SK-N-SH (cell line): ENCODE measurements around the gene SNAP29. TPM values are rescaled to one million over a fixed set of nuclear protein-coding genes. Genes with fewer than 3 reads are reported as not detected.

ENCODE experiments used
- CTCF ChIA-PET: fragments of 300-600, 350-600 bp; formaldehyde crosslinking; extraction: SDS; loops from one replicate; lab custom pipeline; 2021; lab: Yijun Ruan, JAX
- POLR2A ChIA-PET: fragments of 350-600 bp; sonication (Branson Sonifier 250); formaldehyde crosslinking; extraction: SDS; loops from one replicate; lab custom pipeline; 2020; ENCODE audit warnings: antibody characterized with exemption, inconsistent platforms; lab: Yijun Ruan, JAX
- DNase-seq: peaks from one replicate; pipeline ENCODE4 v3.0.0; 2012
- H2AFZ ChIP-seq: fragments of 200-600 bp; sonication (generic); 2 replicates; pipeline ENCODE4 v1.8.1; 2016; ENCODE audit warnings: antibody characterized with exemption, mild to moderate bottlenecking, low read depth
- H3F3A ChIP-seq: fragments of 200-600 bp; sonication (generic); replicated peaks from 2 replicates; pipeline ENCODE3; 2016; ENCODE audit warnings: antibody characterized with exemption, mild to moderate bottlenecking; ENCODE audit not compliant: insufficient read depth
- H3K27ac ChIP-seq, 2 experiments: fragments of 200-500 bp in 1 of 2; fragments of 200-600 bp in 1 of 2; sonication (Bioruptor generic) in 1 of 2; sonication (generic), shearing (Covaris generic) in 1 of 2; 2 replicates each; pipeline versions ENCODE4 v1.5.1 to v1.6.1; 2014 to 2016; ENCODE audit warnings: low read depth in 2 of 2, inconsistent platforms in 1 of 2, low read length in 1 of 2, mild to moderate bottlenecking in 1 of 2, mixed read lengths in 1 of 2
- H3K27me3 ChIP-seq: fragments of 200-600 bp; sonication (generic), shearing (Covaris generic); 2 replicates; pipeline ENCODE4 v1.6.1; 2016; ENCODE audit warnings: mixed run types; ENCODE audit not compliant: insufficient read depth
- H3K36me3 ChIP-seq, 2 experiments: fragments of 200-500 bp in 1 of 2; fragments of 200-600 bp in 1 of 2; sonication (Bioruptor generic) in 1 of 2; sonication (generic) in 1 of 2; replicated peaks in 1 of 2; 2 replicates each; pipeline versions ENCODE3 to v1.5.1; 2014 to 2016; ENCODE audit warnings: low read length in 1 of 2, mild to moderate bottlenecking in 1 of 2; ENCODE audit not compliant: insufficient read depth in 2 of 2, control insufficient read depth in 1 of 2
- H3K4me1 ChIP-seq, 2 experiments: fragments of 200-500 bp in 1 of 2; fragments of 200-600 bp in 1 of 2; sonication (Bioruptor generic) in 1 of 2; sonication (generic), shearing (Covaris generic) in 1 of 2; 2 replicates each; pipeline versions ENCODE4 v1.5.1 to v1.6.1; 2014 to 2016; ENCODE audit warnings: low read depth in 1 of 2, low read length in 1 of 2, mixed run types in 1 of 2; ENCODE audit not compliant: insufficient read depth in 2 of 2, control insufficient read depth in 1 of 2
- H3K4me2 ChIP-seq: fragments of 200-600 bp; sonication (generic), shearing (Covaris generic); 2 replicates; pipeline ENCODE4 v1.6.1; 2017; ENCODE audit warnings: mixed run types
- H3K4me3 ChIP-seq, 2 experiments: fragments of 200-500 bp in 1 of 2; fragments of 200-600 bp in 1 of 2; sonication (Bioruptor generic) in 1 of 2; sonication (generic), shearing (Covaris generic) in 1 of 2; 2 replicates each; pipeline versions ENCODE4 v1.5.1 to v1.8.1; 2014 to 2016; ENCODE audit warnings: low read depth in 2 of 2, inconsistent platforms in 1 of 2, low read length in 1 of 2, mild to moderate bottlenecking in 1 of 2, mixed read lengths in 1 of 2, moderate library complexity in 1 of 2
- H3K79me2 ChIP-seq: fragments of 200-600 bp; sonication (generic); 2 replicates; pipeline ENCODE4 v1.8.1; 2017; ENCODE audit warnings: mild to moderate bottlenecking; ENCODE audit not compliant: insufficient read depth
- H3K9ac ChIP-seq: fragments of 200-600 bp; sonication (generic); 2 replicates; pipeline ENCODE4 v1.6.1; 2017; ENCODE audit warnings: mixed run types
- H3K9me2 ChIP-seq: fragments of 200-600 bp; sonication (generic); 2 replicates; pipeline ENCODE4 v1.6.1; 2017; ENCODE audit warnings: mixed run types
- H3K9me3 ChIP-seq: fragments of 200-600 bp; sonication (generic); 2 replicates; pipeline ENCODE4 v1.6.1; 2017; ENCODE audit warnings: mixed run types, mild to moderate bottlenecking, moderate library complexity
- H4K20me1 ChIP-seq: fragments of 200-600 bp; sonication (generic); 2 replicates; pipeline ENCODE4 v1.6.1; 2017; ENCODE audit warnings: mild to moderate bottlenecking, mixed run types; ENCODE audit not compliant: insufficient read depth
- GABPA ChIP-seq: IDR thresholded peaks from 2 replicates; pipeline ENCODE4 v1.4.0; 2012; ENCODE audit warnings: low read depth, mild to moderate bottlenecking
- RFX5 ChIP-seq: IDR thresholded peaks from 2 replicates; pipeline ENCODE4 v1.6.1; 2012; ENCODE audit warnings: mild to moderate bottlenecking, improper control_type of control experiment, low read length
- RXRA ChIP-seq: IDR thresholded peaks from 2 replicates; pipeline ENCODE4 v1.4.0; 2012; ENCODE audit warnings: low read depth, mild to moderate bottlenecking, borderline replicate concordance
- SMC3 ChIP-seq: IDR thresholded peaks from 2 replicates; pipeline ENCODE4 v1.6.1; 2012; ENCODE audit warnings: low read depth, low read length, improper control_type of control experiment
- TCF12 ChIP-seq: IDR thresholded peaks from 2 replicates; pipeline ENCODE4 v1.4.0; 2012
- TEAD4 ChIP-seq: IDR thresholded peaks from 2 replicates; pipeline ENCODE4 v1.4.0; 2012; ENCODE audit warnings: mild to moderate bottlenecking, borderline replicate concordance; ENCODE audit not compliant: insufficient read depth
- WGBS: methylation state at CpG from one replicate; pipeline ENCODE4 v1.1.6; 2017; ENCODE audit warnings: low lambda C conversion rate; 5-methylcytosine and 5-hydroxymethylcytosine counted together
- polyA plus RNA-seq, 3 experiments: library from polyadenylated mRNA; depleted of rRNA; stranded (reverse); fragments of >200 nt; gene quantifications; 2 replicates each; pipeline ENCODE4 v1.2.3, GENCODE V29; 2012
- TF ChIP-seq, protein P1 (sequence below): IDR thresholded peaks from 2 replicates; pipeline ENCODE4 v1.4.0; 2012; ENCODE audit warnings: low read depth, borderline replicate concordance
- TF ChIP-seq, protein P2 (sequence below): IDR thresholded peaks from 2 replicates; pipeline ENCODE4 v1.6.1; 2012; ENCODE audit warnings: mild to moderate bottlenecking, low read depth, low read length, moderate library complexity
- TF ChIP-seq, protein P3 (sequence below): fragments of 150-350 bp; IDR thresholded peaks from 2 replicates; pipeline ENCODE4 v1.6.1; 2017; ENCODE audit warnings: antibody characterized with exemption, low read length, low read depth, borderline replicate concordance
- TF ChIP-seq, protein P4 (sequence below): IDR thresholded peaks from 2 replicates; pipeline ENCODE4; 2012
- TF ChIP-seq, protein P5 (sequence below): fragments of 200-600 bp; sonication (generic); IDR thresholded peaks from 2 replicates; pipeline ENCODE4 v1.6.1; 2017; ENCODE audit warnings: antibody characterized with exemption, mild to moderate bottlenecking, moderate library complexity

Gene SNAP29
- polyA plus RNA-seq, 1 of the 3 experiments (the other 2 are of a cell fraction) = 37.3 TPM

DNA sequence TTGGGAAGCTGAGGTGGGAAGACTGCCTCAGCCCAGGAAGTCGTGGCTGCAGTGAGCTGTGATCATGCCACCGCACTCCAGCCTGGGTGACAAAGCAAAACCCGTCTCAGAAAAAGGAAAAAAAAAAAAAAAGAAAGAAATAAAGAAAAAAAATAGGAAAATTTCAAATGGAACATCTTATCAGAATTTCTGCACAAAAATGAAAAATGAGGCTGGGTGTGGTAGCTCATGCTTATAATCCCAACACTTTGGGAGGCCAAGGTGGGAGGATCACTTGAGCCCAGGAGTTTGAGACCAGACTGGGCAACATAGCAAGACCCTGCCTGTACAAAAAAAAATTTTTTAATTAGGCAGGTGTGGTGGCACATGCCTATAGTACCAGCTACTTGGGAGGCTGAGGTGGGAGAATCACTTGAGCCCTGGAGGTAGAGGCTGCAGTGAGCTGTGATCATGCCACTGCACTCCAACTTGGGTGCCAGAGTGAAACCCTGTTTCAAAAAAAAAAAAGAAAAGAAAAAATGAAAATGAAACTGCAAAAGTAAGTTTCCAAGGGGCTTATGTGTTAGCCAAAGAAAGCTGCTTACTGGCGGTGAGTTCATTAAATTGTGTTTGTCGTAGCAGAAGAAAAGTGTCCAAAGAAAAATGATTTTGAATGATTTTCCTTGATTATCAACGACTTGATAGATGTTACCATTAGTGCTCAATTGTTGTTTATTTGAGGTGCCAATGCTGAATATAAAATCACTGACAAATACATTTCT, 50.9 kb downstream of the SNAP29 start:
- Histone ChIP-seq H3K4me2 (no peak overlapping the region), H3K4me3 (no peak overlapping the region), H3K27me3 (no peaks in the 10 kb centered on the region), H3K27ac (no peak overlapping the region), H3K4me1 (peaks cover 0 to 3% of the 10 kb centered on the region in 2 experiments; a peak in 2 of 4 replicates), H4K20me1 (no peaks in the 10 kb centered on the region), H3K9ac (no peak overlapping the region), H3F3A (peaks cover 5% of the 10 kb centered on the region), H3K9me2 (no peaks in the 10 kb centered on the region), H3K79me2 (no peaks in the 10 kb centered on the region), H3K9me3 (no peaks in the 10 kb centered on the region), H3K36me3 (no peaks in the 10 kb centered on the region), H2AFZ (no peak overlapping the region)
- DNase-seq = no peak
- TF ChIP-seq GABPA (no peak), RXRA (no peak), TCF12 (no peak)
- TF ChIP-seq, protein P1, sequence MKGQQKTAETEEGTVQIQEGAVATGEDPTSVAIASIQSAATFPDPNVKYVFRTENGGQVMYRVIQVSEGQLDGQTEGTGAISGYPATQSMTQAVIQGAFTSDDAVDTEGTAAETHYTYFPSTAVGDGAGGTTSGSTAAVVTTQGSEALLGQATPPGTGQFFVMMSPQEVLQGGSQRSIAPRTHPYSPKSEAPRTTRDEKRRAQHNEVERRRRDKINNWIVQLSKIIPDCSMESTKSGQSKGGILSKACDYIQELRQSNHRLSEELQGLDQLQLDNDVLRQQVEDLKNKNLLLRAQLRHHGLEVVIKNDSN = no peak
- TF ChIP-seq, protein P2, sequence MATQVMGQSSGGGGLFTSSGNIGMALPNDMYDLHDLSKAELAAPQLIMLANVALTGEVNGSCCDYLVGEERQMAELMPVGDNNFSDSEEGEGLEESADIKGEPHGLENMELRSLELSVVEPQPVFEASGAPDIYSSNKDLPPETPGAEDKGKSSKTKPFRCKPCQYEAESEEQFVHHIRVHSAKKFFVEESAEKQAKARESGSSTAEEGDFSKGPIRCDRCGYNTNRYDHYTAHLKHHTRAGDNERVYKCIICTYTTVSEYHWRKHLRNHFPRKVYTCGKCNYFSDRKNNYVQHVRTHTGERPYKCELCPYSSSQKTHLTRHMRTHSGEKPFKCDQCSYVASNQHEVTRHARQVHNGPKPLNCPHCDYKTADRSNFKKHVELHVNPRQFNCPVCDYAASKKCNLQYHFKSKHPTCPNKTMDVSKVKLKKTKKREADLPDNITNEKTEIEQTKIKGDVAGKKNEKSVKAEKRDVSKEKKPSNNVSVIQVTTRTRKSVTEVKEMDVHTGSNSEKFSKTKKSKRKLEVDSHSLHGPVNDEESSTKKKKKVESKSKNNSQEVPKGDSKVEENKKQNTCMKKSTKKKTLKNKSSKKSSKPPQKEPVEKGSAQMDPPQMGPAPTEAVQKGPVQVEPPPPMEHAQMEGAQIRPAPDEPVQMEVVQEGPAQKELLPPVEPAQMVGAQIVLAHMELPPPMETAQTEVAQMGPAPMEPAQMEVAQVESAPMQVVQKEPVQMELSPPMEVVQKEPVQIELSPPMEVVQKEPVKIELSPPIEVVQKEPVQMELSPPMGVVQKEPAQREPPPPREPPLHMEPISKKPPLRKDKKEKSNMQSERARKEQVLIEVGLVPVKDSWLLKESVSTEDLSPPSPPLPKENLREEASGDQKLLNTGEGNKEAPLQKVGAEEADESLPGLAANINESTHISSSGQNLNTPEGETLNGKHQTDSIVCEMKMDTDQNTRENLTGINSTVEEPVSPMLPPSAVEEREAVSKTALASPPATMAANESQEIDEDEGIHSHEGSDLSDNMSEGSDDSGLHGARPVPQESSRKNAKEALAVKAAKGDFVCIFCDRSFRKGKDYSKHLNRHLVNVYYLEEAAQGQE = no peak
- CTCF ChIA-PET = no interaction called here
- POLR2A ChIA-PET = no interaction called here
- WGBS = 81% methylated on average over 6 of the region's 6 CpGs

DNA sequence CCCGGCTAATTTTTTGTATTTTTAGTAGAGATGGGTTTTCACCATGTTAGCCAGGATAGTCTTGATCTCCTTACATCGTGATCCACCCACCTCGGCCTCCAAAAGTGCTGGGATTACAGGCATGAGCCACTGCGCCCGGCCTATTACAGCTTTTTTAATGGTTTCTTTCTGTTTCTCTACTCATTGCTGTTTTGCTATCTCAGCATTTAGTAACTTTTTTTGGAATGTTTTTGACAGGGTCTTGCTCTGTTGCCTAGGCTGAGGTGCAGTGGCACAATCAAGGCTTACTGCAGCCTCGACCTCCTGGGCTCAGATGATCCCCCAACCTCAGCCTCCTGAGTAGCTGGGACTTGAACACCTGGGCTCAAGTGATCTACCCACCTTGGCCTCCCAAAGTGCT, 53.7 kb downstream of the SNAP29 start:
- ChIA-PET CTCF (interaction anchor here (0.9 kb wide), 1 partner anchor 13 kb away, joined by 3 read pairs; no protein-coding TSS in a partner anchor), POLR2A (interaction anchor here (0.6 kb wide), 1 partner anchor 25 kb away, joined by 3 read pairs; no protein-coding TSS in a partner anchor)
- Histone ChIP-seq H3K9me3 (no peaks in the 10 kb centered on the region), H3K27ac (no peak overlapping the region), H3K9ac (no peak overlapping the region), H3K79me2 (peaks cover 3% of the 10 kb centered on the region), H2AFZ (no peak overlapping the region), H4K20me1 (no peaks in the 10 kb centered on the region), H3K4me3 (no peak overlapping the region), H3K27me3 (no peaks in the 10 kb centered on the region), H3F3A (no peaks in the 10 kb centered on the region), H3K36me3 (no peaks in the 10 kb centered on the region), H3K4me2 (no peak overlapping the region), H3K4me1 (peaks cover 0 to 3% of the 10 kb centered on the region in 2 experiments; a peak in 1 of 4 replicates), H3K9me2 (no peaks in the 10 kb centered on the region)
- 80% methylated on average over 6 of the region's 6 CpGs for WGBS
- no peak for DNase-seq
- TF ChIP-seq, protein P3, sequence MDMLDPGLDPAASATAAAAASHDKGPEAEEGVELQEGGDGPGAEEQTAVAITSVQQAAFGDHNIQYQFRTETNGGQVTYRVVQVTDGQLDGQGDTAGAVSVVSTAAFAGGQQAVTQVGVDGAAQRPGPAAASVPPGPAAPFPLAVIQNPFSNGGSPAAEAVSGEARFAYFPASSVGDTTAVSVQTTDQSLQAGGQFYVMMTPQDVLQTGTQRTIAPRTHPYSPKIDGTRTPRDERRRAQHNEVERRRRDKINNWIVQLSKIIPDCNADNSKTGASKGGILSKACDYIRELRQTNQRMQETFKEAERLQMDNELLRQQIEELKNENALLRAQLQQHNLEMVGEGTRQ = no peak
- TF ChIP-seq GABPA (no peak), RFX5 (no peak), TEAD4 (no peak), SMC3 (no peak)
- TF ChIP-seq, protein P2 = no peak
- TF ChIP-seq, protein P4, sequence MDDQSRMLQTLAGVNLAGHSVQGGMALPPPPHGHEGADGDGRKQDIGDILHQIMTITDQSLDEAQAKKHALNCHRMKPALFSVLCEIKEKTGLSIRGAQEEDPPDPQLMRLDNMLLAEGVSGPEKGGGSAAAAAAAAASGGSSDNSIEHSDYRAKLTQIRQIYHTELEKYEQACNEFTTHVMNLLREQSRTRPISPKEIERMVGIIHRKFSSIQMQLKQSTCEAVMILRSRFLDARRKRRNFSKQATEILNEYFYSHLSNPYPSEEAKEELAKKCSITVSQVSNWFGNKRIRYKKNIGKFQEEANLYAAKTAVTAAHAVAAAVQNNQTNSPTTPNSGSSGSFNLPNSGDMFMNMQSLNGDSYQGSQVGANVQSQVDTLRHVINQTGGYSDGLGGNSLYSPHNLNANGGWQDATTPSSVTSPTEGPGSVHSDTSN = no peak
- TF ChIP-seq, protein P1 = no peak
- TF ChIP-seq, protein P5, sequence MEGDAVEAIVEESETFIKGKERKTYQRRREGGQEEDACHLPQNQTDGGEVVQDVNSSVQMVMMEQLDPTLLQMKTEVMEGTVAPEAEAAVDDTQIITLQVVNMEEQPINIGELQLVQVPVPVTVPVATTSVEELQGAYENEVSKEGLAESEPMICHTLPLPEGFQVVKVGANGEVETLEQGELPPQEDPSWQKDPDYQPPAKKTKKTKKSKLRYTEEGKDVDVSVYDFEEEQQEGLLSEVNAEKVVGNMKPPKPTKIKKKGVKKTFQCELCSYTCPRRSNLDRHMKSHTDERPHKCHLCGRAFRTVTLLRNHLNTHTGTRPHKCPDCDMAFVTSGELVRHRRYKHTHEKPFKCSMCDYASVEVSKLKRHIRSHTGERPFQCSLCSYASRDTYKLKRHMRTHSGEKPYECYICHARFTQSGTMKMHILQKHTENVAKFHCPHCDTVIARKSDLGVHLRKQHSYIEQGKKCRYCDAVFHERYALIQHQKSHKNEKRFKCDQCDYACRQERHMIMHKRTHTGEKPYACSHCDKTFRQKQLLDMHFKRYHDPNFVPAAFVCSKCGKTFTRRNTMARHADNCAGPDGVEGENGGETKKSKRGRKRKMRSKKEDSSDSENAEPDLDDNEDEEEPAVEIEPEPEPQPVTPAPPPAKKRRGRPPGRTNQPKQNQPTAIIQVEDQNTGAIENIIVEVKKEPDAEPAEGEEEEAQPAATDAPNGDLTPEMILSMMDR = no peak
